Gastrocnemius medialis (tissue), 4 donors: ENCODE results near the gene NR3C2. TPM values are rescaled to one million over a fixed set of nuclear protein-coding genes. Genes with fewer than 3 reads are reported as not detected.

Experiments used
- ATAC-seq, 2 donors: fragments of 150-250 bp; one replicate each; pipeline ENCODE4 v1.9.1; 2016
- DNase-seq, 2 donors: peaks; one replicate each; pipeline ENCODE4 v3.0.0-alpha.2; 2019
- H3K27ac ChIP-seq, 4 donors: fragments of 200-600 bp; sonication (generic); 1 replicate in 1 of 4; 2 replicates in 3 of 4; pipeline ENCODE4 v1.5.1; 2016 to 2018; ENCODE audit warnings: mild to moderate bottlenecking in 2 of 4, moderate library complexity in 1 of 4
- H3K27me3 ChIP-seq, 3 donors: fragments of 200-600 bp; sonication (generic) in 2 of 3; 1 replicate in 1 of 3; 2 replicates in 2 of 3; pipeline versions ENCODE4 v1.5.1 to v1.6.0; 2016 to 2019; ENCODE audit warnings: mild to moderate bottlenecking in 1 of 3, moderate library complexity in 1 of 3
- H3K36me3 ChIP-seq, 2 donors: fragments of 200-600 bp; sonication (generic) in 1 of 2; one replicate each; pipeline ENCODE4 v1.5.1; 2017 to 2018
- H3K4me1 ChIP-seq, 2 donors: fragments of 200-600 bp; sonication (generic) in 1 of 2; one replicate each; pipeline ENCODE4 v1.5.1; 2016 to 2017; ENCODE audit warnings: mild to moderate bottlenecking in 2 of 2
- H3K4me3 ChIP-seq, 4 donors: fragments of 200-600 bp; sonication (generic) in 3 of 4; 1 replicate in 1 of 4; 2 replicates in 3 of 4; pipeline ENCODE4 v1.5.1; 2016 to 2019; ENCODE audit warnings: mild to moderate bottlenecking in 2 of 4
- H3K9me3 ChIP-seq, 3 donors: fragments of 200-600 bp; sonication (generic) in 2 of 3; 1 replicate in 1 of 3; 2 replicates in 2 of 3; pipeline ENCODE4 v1.5.1; 2016 to 2019
- CTCF ChIP-seq, 5 experiments: fragments of 450-650 bp in 3 of 5; fragments of 200-600 bp in 2 of 5; sonication (generic) in 2 of 5; IDR thresholded peaks in 4 of 5; conservative IDR thresholded peaks in 1 of 5; 1 replicate in 4 of 5; 2 replicates in 1 of 5; pipeline ENCODE4 v1.5.1; 2016 to 2019; ENCODE audit warnings: antibody characterized with exemption in 5 of 5, mild to moderate bottlenecking in 3 of 5, moderate library complexity in 3 of 5
- POLR2A ChIP-seq, 2 donors: fragments of 450-650 bp; IDR thresholded peaks; one replicate each; pipeline ENCODE4 v1.6.1; 2017; ENCODE audit warnings: antibody characterized with exemption in 2 of 2, mild to moderate bottlenecking in 2 of 2, moderate library complexity in 2 of 2
- in situ Hi-C, 4 donors: fragments of 200-750 bp; cut with MboI; loops; one replicate each; pipeline versions ENCODE4 v1.15.0 to v1.8.0; 2017; ENCODE audit warnings: low sequenced_read_pairs in 4 of 4
- intact Hi-C: fragments of 100-400 bp; cut with DNase I; formaldehyde crosslinking; loops from one replicate; pipeline ENCODE4 v1.15.1; 2023; ENCODE audit warnings: low total_unique reads
- total RNA-seq, 4 donors: library from RNA; depleted of rRNA; stranded (reverse); fragments of >200 nt; gene quantifications; one replicate each; pipeline versions ENCODE4 v1.1.0 to v1.2.3, GENCODE V29; 2016

The NR3C2 gene
- total RNA-seq, 4 donors from 2014 or later: 5.6 to 10.4 (median 8.1) TPM

GRCh38 chr4:148344941-148345340 lies 97.3 kb downstream of the NR3C2 start:
- no peak overlapping the region for H3K4me3 ChIP-seq
- H3K4me1 ChIP-seq: peaks cover 17 to 22% of the 10 kb centered on the region in 2 donors
- intact Hi-C loops: no loop called here
- no peaks in the 10 kb centered on the region for H3K36me3 ChIP-seq
- H3K27ac ChIP-seq: no peak overlapping the region
- no peaks in the 10 kb centered on the region for H3K27me3 ChIP-seq
- no peak for ATAC-seq
- TF ChIP-seq CTCF (IDR thresholded peaks at IDR 0.05 in 4 of 5, conservative IDR thresholded peaks at IDR 0.05 in 1 of 5): no peak
- no peak for TF ChIP-seq POLR2A (IDR thresholded peaks at IDR 0.05)
- in situ Hi-C loops: no loop called here
- no peak for DNase-seq
- no peaks in the 10 kb centered on the region for H3K9me3 ChIP-seq

- Histone ChIP-seq H3K4me1 (peaks cover 17 to 22% of the 10 kb centered on the region in 2 donors), H3K36me3 (no peaks in the 10 kb centered on the region), H3K9me3 (no peaks in the 10 kb centered on the region), H3K4me3 (no peak overlapping the region), H3K27me3 (no peaks in the 10 kb centered on the region), H3K27ac (no peak overlapping the region)
- no peak for TF ChIP-seq POLR2A (IDR thresholded peaks at IDR 0.05)
- intact Hi-C loops: no loop called here
- in situ Hi-C loops: no loop called here
- ATAC-seq (no peak), DNase-seq (no peak)
Observed at GRCh38 chr4:148344352-148344751, 97.9 kb downstream of the NR3C2 start.

DNA sequence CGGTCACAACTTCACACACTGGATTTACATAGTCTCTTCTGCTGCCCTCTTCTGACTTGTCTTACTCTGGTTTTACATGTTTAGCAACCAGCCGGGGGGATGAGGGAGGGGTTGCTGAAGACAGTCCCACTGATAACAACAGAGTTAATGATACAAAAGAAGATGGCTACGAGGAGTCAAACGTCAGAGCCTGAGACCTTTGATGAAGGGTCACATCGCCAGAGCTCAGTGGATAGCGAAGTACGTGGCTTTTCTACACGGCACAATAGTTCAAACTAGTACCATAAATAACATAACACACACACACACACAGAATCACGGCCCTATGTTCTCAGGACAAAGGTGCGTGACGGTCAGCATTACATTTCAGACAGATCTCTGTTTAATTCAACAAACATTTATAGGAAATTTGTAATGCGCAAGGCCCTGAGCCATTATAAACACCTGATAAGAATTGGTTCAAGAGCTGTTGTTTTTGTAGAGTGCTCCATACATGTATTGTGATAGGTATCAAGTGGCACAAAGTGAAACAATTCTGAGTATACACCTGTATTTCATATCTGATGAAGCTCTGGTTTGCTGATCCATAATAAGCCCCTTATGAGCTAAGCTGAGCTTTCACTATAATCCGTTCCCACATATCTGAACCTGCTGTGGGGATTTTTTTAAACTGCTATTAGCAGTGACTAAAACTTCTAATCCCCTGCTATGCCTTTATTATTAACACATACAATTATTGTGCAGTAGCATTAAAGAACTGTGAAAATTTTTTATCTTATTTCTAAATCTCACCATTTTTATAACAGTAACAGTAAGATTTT lies 100.0 kb downstream of the NR3C2 start:
- H3K36me3 ChIP-seq: no peaks in the 10 kb centered on the region
- TF ChIP-seq CTCF (IDR thresholded peaks at IDR 0.05 in 4 of 5, conservative IDR thresholded peaks at IDR 0.05 in 1 of 5): no peak
- TF ChIP-seq POLR2A (IDR thresholded peaks at IDR 0.05): no peak
- peaks cover 17 to 22% of the 10 kb centered on the region in 2 donors for H3K4me1 ChIP-seq
- H3K4me3 ChIP-seq: no peak overlapping the region
- H3K27ac ChIP-seq: no peak overlapping the region
- no peaks in the 10 kb centered on the region for H3K9me3 ChIP-seq
- DNase-seq: no peak
- in situ Hi-C loops: no loop called here
- no peak for ATAC-seq
- no peaks in the 10 kb centered on the region for H3K27me3 ChIP-seq
- intact Hi-C loops: no loop called here

- intact Hi-C loops: no loop called here
- in situ Hi-C loops: no loop called here
Observed at GRCh38 chr4:148335133-148335532, 107.1 kb downstream of the NR3C2 start.

More at GRCh38 chr4:148335133-148335532, 107.1 kb downstream of the NR3C2 start:
- no peak for TF ChIP-seq CTCF (IDR thresholded peaks at IDR 0.05 in 4 of 5, conservative IDR thresholded peaks at IDR 0.05 in 1 of 5)
- no peak for TF ChIP-seq POLR2A (IDR thresholded peaks at IDR 0.05)
- Histone ChIP-seq H3K9me3 (no peaks in the 10 kb centered on the region), H3K4me1 (peaks cover 0 to 3% of the 10 kb centered on the region in 2 donors), H3K4me3 (no peak overlapping the region), H3K36me3 (no peaks in the 10 kb centered on the region), H3K27ac (no peak overlapping the region), H3K27me3 (no peaks in the 10 kb centered on the region)
- no peak for DNase-seq
- no peak for ATAC-seq
